ENCODE measurements around the gene SMAD3.

Gene SMAD3

GRCh38 chr15:67134871-67135492, 69.6 kb downstream of the SMAD3 start:
- no peak overlapping the region for H3K4me3 ChIP-seq (ENCODE audit: low read depth, low read length)
- no peak for DNase-seq
- H3K27ac ChIP-seq, result no peak overlapping the region
- TF ChIP-seq CTCF (IDR thresholded peaks at IDR 0.05; ENCODE audit: low read depth, low read length), result no peak
- H3K27me3 ChIP-seq (ENCODE audit: insufficient read depth, low read depth, severe bottlenecking), result no peaks in the 10 kb centered on the region
- no peaks in the 10 kb centered on the region for H3K36me3 ChIP-seq
- no peaks in the 10 kb centered on the region for H3K9me3 ChIP-seq (ENCODE audit: severe bottlenecking)

GRCh38 chr15:67135494-67135893, 70.1 kb downstream of the SMAD3 start:
- no peak overlapping the region for H3K27ac ChIP-seq
- no peak for TF ChIP-seq CTCF (IDR thresholded peaks at IDR 0.05; ENCODE audit: low read depth, low read length)
- no peak for DNase-seq
- H3K9me3 ChIP-seq (ENCODE audit: severe bottlenecking), result no peaks in the 10 kb centered on the region
- H3K36me3 ChIP-seq, result no peaks in the 10 kb centered on the region
- H3K4me3 ChIP-seq (ENCODE audit: low read depth, low read length), result no peak overlapping the region
- no peaks in the 10 kb centered on the region for H3K27me3 ChIP-seq (ENCODE audit: insufficient read depth, low read depth, severe bottlenecking)

DNA sequence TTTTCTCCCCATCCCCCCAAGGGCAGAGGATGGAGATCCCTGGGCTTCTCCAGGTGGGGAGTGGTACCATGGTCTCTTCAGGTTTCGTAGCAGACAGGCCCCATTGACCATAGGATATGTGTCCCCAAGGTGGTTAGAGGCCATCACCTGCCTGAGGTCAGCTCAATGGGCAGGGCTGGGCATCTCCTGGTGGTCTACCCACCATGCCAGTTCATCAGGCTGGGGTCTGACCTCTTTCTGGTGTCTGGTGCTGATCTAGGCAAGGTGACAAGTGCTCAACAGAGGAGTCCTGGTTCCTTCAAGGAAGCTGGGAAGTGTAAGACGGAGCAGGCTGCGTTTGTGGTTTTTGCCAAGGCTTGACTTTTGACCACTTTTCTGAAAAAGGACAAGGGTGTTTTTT, 71.4 kb downstream of the SMAD3 start:
- no peak overlapping the region for H3K27ac ChIP-seq
- H3K27me3 ChIP-seq (ENCODE audit: insufficient read depth, low read depth, severe bottlenecking), result no peaks in the 10 kb centered on the region
- DNase-seq, result no peak
- no peaks in the 10 kb centered on the region for H3K36me3 ChIP-seq
- no peaks in the 10 kb centered on the region for H3K9me3 ChIP-seq (ENCODE audit: severe bottlenecking)
- no peak for TF ChIP-seq CTCF (IDR thresholded peaks at IDR 0.05; ENCODE audit: low read depth, low read length)
- H3K4me3 ChIP-seq (ENCODE audit: low read depth, low read length), result no peak overlapping the region

GRCh38 chr15:67137319-67137718, 71.9 kb downstream of the SMAD3 start:
- Histone ChIP-seq H3K9me3 (ENCODE audit: severe bottlenecking) (no peaks in the 10 kb centered on the region), H3K27ac (no peak overlapping the region), H3K36me3 (no peaks in the 10 kb centered on the region), H3K4me3 (ENCODE audit: low read depth, low read length) (no peak overlapping the region), H3K27me3 (ENCODE audit: insufficient read depth, low read depth, severe bottlenecking) (no peaks in the 10 kb centered on the region)
- DNase-seq, result no peak
- no peak for TF ChIP-seq CTCF (IDR thresholded peaks at IDR 0.05; ENCODE audit: low read depth, low read length)

DNA sequence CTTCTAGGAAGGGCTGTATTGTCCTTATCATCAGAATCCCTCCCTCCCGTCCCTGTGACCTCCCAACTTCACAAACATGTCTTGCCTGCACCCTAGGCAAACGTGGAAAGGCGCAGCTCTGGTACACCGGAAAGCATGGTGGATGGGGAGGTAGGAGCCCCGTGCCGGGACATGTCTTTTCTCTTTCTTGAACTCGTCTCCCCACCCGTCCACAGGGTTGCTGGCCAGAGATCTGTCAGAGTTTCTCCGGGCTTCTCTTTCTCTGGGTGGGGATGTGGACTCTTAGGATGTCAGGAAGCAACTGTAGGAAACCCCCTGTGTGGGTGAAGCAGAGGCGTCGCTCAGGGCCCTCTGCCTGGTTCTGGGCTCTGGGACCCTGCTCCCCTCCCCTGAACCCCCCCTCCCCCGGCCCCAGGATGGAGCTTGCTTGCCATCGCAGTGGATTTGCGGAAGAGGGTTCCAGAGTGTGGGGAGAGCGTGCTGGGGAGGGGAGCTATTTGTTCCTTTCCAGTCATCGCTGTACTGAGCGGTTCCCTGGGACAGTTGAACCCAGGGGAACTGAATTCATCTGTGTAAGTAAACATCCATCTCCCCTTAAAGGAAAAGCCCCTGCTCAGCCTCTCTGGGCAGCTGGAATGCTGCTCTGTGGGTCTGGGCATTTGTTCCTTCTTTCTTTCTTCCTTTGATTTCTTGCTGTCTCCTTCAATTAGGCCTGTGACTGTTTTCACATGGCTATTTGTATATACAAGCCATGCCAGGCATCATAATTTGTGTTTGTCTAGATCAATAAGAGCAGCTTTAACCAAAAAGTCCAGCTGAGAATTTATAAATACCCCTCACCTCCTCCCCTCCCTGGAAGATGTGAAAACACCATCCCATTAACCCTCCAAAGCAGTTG, 72.8 kb downstream of the SMAD3 start:
- H3K9me3 ChIP-seq (ENCODE audit: severe bottlenecking), result no peaks in the 10 kb centered on the region
- DNase-seq, result no peak
- H3K4me3 ChIP-seq (ENCODE audit: low read depth, low read length), result no peak overlapping the region
- H3K36me3 ChIP-seq, result no peaks in the 10 kb centered on the region
- H3K27me3 ChIP-seq (ENCODE audit: insufficient read depth, low read depth, severe bottlenecking), result no peaks in the 10 kb centered on the region
- no peak for TF ChIP-seq CTCF (IDR thresholded peaks at IDR 0.05; ENCODE audit: low read depth, low read length)
- H3K27ac ChIP-seq, result no peak overlapping the region
